HUES64 (cell line): ENCODE data around the gene ITGB5.

Experiments
- H3K27ac ChIP-seq: 2 replicates; pipeline ENCODE4 v1.7.0; 2013; ENCODE audit warnings: low read depth, low read length, inconsistent platforms
- H3K27me3 ChIP-seq: 2 replicates; pipeline ENCODE4 v1.6.1; 2013; ENCODE audit warnings: mild to moderate bottlenecking, low read length; ENCODE audit not compliant: insufficient read depth
- H3K36me3 ChIP-seq: 2 replicates; pipeline ENCODE4 v1.6.1; 2013; ENCODE audit warnings: mild to moderate bottlenecking, low read length; ENCODE audit not compliant: insufficient read depth
- H3K4me1 ChIP-seq: 2 replicates; pipeline ENCODE4 v1.6.1; 2013; ENCODE audit warnings: mild to moderate bottlenecking, low read length, moderate library complexity; ENCODE audit not compliant: insufficient read depth
- H3K4me3 ChIP-seq: 2 replicates; pipeline ENCODE4 v1.5.1; 2013; ENCODE audit warnings: mild to moderate bottlenecking, low read length, moderate library complexity
- H3K9ac ChIP-seq: 2 replicates; pipeline ENCODE4 v1.6.1; 2013; ENCODE audit warnings: mild to moderate bottlenecking, low read depth, low read length
- H3K9me3 ChIP-seq: 2 replicates; pipeline ENCODE4 v1.6.1; 2013; ENCODE audit warnings: low read depth, low read length; ENCODE audit not compliant: insufficient read depth
- WGBS: fragments of 150-250, 120-280 bp; methylation state at CpG from one replicate; pipeline ENCODE4 v1.1.7; 2013; ENCODE audit warnings: missing lambda C conversion rate; 5-methylcytosine and 5-hydroxymethylcytosine counted together

The ITGB5 gene

DNA sequence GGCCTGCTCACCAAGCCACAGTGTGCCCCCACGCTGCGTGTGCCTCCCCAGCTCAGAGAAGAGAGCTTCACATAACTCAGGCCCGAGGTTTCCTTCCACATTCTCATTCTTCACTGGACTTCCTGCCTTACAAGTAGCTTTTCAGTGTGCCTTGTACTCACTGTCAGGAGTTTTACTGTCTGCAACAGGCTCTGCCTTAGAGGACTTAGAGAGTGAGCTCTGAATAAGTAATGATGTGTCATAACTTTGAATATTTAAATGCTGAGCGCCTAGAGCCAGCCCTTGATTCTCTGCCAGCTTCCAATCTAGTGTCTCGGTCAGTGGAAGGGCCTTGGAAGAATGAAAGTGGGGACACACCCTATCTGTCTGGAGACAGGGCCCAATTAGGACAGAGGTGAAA lies 41.8 kb downstream of the ITGB5 start:
- H3K27ac ChIP-seq = no peak overlapping the region
- no peaks in the 10 kb centered on the region for H3K4me1 ChIP-seq
- no peaks in the 10 kb centered on the region for H3K9me3 ChIP-seq
- H3K4me3 ChIP-seq = no peak overlapping the region
- 87% methylated on average over 5 of the region's 5 CpGs for WGBS
- no peaks in the 10 kb centered on the region for H3K27me3 ChIP-seq
- H3K36me3 ChIP-seq = peaks cover 70% of the 10 kb centered on the region
- H3K9ac ChIP-seq = no peak overlapping the region

DNA sequence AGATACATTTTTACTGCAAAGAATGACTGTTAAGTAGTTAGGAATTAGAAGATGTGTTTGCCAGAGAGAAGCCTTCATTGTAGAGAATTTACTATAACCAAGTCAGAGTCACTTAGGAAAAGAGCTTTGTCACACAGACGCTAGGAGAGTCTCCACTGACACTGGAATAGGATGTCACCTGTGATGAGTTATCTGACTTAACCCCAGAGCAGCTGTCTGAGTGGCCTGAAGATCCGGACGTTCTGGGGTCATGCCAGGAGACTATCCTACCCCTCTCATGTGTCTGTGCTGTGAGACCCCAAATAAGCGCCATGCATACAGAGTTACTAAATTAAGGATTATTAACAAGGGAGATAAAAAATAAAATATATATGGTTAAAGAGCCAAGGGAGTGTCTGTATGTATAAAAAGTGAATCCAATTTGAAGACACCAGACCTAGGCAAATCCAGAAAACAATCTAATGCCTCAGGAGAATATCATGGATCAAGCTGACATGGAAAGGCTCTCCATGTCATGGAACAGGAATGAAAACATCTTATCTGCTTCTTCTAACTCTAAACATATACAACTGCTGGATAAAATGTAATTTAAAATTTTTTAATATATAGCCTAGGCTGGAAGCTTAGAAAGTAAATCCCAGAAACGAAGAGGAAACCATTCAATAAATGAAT lies 43.5 kb downstream of the ITGB5 start:
- Histone ChIP-seq H3K9ac (no peak overlapping the region), H3K36me3 (peaks cover 82% of the 10 kb centered on the region), H3K27ac (no peak overlapping the region), H3K4me1 (no peaks in the 10 kb centered on the region), H3K27me3 (no peaks in the 10 kb centered on the region), H3K4me3 (no peak overlapping the region), H3K9me3 (no peaks in the 10 kb centered on the region)
- 87% methylated on average over 3 of the region's 5 CpGs for WGBS

DNA sequence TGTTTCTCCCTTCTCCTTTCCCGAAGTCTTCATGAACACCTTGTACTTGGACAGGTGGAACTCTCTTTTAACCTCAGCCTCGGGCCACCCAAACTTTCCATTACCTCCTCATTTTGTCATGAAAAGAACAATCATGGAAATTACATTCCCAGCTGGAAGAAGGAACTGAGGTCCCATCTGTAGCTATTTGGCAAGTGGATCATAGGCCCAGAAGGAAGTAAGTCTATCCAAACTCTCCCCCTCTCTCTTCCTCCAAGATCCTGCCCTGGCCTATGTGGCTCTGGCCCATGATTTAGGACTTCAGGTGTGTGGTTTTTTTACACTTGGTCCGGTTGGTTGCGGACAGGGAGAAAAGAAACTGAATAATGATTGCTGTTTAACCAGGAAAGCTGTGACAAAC lies 44.1 kb downstream of the ITGB5 start:
- no peak overlapping the region for H3K27ac ChIP-seq
- WGBS = 94% methylated on average over 4 of the region's 4 CpGs

DNA sequence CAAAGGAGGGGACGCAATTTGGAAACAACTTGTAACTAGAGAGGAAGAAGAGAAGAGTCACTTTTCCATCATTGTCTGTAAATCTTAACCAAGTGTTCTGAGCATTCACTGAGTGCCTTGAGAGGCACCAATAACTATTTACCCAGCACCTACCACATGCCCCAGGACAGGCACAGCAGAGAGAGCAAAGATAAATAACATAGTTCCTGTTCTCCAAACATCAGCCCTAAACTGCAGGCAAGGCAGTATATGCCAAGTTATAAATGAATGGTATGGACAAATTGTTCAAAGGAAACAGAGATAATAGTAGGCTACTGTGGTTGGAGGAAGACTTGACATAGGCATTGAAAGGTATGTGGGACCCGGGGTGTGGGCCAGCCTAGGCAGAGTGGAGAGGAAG lies 45.6 kb downstream of the ITGB5 start:
- no peak overlapping the region for H3K27ac ChIP-seq
- H3K9me3 ChIP-seq = no peaks in the 10 kb centered on the region
- no peak overlapping the region for H3K9ac ChIP-seq
- no peak overlapping the region for H3K4me3 ChIP-seq
- H3K27me3 ChIP-seq = no peaks in the 10 kb centered on the region
- H3K36me3 ChIP-seq = peaks cover 74% of the 10 kb centered on the region
- peaks cover 13% of the 10 kb centered on the region; the same call in 1 of the 2 replicates for H3K4me1 ChIP-seq
- 95% methylated on average over 2 of the region's 2 CpGs for WGBS

More for the DNA sequence above, 44.1 kb downstream of the ITGB5 start:
- Histone ChIP-seq H3K9me3 (no peaks in the 10 kb centered on the region), H3K4me3 (no peak overlapping the region), H3K9ac (no peak overlapping the region), H3K4me1 (peaks cover 2% of the 10 kb centered on the region; the same call in 1 of the 2 replicates), H3K27me3 (no peaks in the 10 kb centered on the region), H3K36me3 (peaks cover 81% of the 10 kb centered on the region)

DNA sequence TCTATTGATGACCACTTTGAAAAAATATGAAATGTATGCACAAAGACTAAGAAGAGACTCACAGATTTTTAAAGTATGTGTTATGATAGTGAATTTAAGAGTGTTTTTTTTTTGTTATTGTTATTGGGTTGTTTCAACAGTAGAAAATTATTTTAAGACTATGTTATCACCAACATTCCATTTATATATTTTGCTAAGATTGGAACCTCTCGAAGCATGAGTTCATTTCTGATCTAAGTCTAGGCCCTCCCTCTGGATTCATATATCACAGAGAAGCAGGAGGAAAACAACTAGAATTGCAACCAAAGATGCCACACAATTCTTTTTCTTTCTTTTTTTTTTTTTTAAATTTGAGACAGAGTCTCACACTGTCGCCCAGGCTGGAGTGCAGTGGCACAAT lies 46.8 kb downstream of the ITGB5 start:
- Histone ChIP-seq H3K36me3 (peaks cover 64% of the 10 kb centered on the region), H3K27ac (no peak overlapping the region), H3K9me3 (no peaks in the 10 kb centered on the region), H3K9ac (no peak overlapping the region), H3K27me3 (no peaks in the 10 kb centered on the region), H3K4me1 (peaks cover 25% of the 10 kb centered on the region), H3K4me3 (no peak overlapping the region)
- WGBS = 95% methylated on average over 2 of the region's 2 CpGs

DNA sequence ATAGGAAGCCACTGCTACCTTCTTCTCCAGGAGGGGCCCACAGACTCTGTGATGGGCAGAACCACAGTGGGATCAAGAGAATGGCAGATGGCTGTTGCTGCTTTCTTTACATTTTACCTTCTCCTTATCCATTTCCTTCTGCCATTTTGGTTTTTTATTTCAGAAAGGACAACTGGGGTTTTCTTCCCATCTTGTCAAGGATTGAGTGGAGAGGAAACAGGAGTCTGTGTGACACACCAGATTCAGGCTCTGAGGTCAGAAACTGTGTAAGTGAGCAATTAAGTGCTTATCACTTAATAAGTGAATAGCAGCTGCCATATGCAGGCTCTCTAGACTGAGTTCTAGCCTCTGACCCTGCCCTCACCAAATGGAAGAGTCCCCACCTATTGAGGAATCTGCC lies 47.3 kb downstream of the ITGB5 start:
- peaks cover 62% of the 10 kb centered on the region for H3K36me3 ChIP-seq
- no peak overlapping the region for H3K27ac ChIP-seq
- no peaks in the 10 kb centered on the region for H3K27me3 ChIP-seq
- no peak overlapping the region for H3K4me3 ChIP-seq
- H3K9ac ChIP-seq = no peak overlapping the region
- no peaks in the 10 kb centered on the region for H3K9me3 ChIP-seq
- peaks cover 29% of the 10 kb centered on the region for H3K4me1 ChIP-seq

DNA sequence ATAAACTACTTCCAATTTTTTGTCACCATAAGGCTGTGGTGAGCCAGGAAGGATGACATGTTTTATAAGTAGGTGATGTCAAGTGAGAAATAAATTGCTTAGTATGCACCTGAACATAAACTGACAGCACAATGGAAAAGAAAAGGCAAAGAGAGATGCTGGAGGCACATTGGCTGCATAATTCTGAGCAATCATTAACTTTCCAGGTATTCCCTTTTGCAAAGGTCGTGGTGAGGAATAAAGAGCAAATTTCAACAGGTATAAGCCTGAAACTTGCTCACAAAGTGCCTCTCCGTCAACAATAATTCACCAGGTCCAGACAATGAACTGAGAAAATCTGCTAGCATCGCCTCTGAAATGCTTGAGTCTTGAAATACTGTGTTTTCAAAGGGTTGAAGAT lies 48.2 kb downstream of the ITGB5 start:
- no peaks in the 10 kb centered on the region for H3K27me3 ChIP-seq
- H3K9ac ChIP-seq = no peak overlapping the region
- H3K9me3 ChIP-seq = no peaks in the 10 kb centered on the region
- WGBS = 94% methylated on average over 3 of the region's 3 CpGs
- no peak overlapping the region for H3K4me3 ChIP-seq
- peaks cover 64% of the 10 kb centered on the region for H3K36me3 ChIP-seq
- no peak overlapping the region for H3K27ac ChIP-seq
- H3K4me1 ChIP-seq = peaks cover 33% of the 10 kb centered on the region

DNA sequence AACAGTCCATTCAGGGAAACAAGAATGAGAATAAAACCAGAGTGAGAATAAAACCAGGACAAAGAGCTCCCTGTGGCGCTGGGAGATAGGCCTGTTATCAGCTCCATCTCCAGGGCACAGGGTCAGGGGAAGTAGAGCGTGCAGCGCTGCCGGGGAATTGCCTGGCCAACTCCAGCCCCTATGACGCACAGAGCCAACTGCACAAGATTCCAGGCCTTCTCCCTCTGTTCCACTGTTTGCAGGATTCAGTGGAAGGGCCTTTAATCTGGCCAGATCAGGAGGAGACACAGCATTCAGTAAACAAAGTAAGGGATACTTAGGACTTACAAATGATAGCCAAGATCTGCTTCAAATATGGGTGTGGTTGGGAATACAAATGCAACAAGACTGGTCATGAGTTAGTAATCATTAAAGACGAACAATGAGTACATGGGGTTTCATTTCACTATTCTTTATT lies 49.4 kb downstream of the ITGB5 start:
- Histone ChIP-seq H3K9ac (no peak overlapping the region), H3K4me1 (peaks cover 33% of the 10 kb centered on the region), H3K27ac (no peak overlapping the region), H3K27me3 (no peaks in the 10 kb centered on the region), H3K36me3 (peaks cover 65% of the 10 kb centered on the region), H3K4me3 (no peak overlapping the region), H3K9me3 (no peaks in the 10 kb centered on the region)
- 80% methylated on average over 5 of the region's 6 CpGs for WGBS

DNA sequence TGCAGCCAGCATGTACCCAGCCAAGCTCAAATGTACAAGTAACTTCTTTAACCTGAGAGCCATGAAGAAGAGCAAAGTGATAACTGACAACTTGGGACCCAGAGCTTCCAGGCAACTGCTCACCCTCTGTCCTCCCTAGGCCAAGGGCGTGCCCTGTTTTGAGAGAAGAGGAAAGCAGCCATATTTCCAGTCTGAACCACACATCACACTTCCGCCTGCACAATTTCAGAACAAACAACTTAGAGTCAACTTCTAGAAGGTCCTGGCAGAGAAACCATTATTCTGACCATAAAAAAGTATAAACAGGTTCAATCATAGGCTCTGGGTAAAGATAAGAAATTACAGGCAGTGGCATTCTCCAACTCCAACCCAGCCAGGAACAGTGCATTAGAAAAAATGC lies 50.1 kb downstream of the ITGB5 start:
- 94% methylated on average over 2 of the region's 2 CpGs for WGBS
- no peak overlapping the region for H3K27ac ChIP-seq
- no peak overlapping the region for H3K9ac ChIP-seq
- peaks cover 65% of the 10 kb centered on the region for H3K36me3 ChIP-seq
- H3K4me1 ChIP-seq = peaks cover 33% of the 10 kb centered on the region
- no peaks in the 10 kb centered on the region for H3K9me3 ChIP-seq
- H3K4me3 ChIP-seq = no peak overlapping the region
- H3K27me3 ChIP-seq = no peaks in the 10 kb centered on the region

DNA sequence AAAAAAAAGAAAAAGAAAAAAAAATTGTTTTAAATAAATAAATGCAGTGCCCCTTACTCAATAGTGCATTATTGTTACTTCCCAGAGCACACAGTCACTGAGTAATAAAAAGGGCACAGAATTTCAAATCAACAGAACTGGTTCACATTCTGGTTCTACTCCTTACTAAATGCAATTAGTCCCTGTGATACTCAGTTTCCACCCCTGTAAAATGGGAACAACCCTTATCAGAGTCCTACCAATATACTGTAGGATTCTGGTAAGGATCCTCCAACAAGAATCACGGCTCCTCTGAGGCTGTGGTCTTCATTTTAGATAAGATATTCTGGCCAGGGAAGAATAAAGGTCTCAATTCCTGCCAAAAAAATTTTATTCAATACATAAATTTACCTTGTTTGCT lies 50.7 kb downstream of the ITGB5 start:
- Histone ChIP-seq H3K9ac (no peak overlapping the region), H3K4me1 (peaks cover 33% of the 10 kb centered on the region), H3K4me3 (no peak overlapping the region), H3K36me3 (peaks cover 65% of the 10 kb centered on the region), H3K27ac (no peak overlapping the region), H3K27me3 (no peaks in the 10 kb centered on the region), H3K9me3 (no peaks in the 10 kb centered on the region)
- no CpG with 5 or more reads among the region's 1 CpG for WGBS

DNA sequence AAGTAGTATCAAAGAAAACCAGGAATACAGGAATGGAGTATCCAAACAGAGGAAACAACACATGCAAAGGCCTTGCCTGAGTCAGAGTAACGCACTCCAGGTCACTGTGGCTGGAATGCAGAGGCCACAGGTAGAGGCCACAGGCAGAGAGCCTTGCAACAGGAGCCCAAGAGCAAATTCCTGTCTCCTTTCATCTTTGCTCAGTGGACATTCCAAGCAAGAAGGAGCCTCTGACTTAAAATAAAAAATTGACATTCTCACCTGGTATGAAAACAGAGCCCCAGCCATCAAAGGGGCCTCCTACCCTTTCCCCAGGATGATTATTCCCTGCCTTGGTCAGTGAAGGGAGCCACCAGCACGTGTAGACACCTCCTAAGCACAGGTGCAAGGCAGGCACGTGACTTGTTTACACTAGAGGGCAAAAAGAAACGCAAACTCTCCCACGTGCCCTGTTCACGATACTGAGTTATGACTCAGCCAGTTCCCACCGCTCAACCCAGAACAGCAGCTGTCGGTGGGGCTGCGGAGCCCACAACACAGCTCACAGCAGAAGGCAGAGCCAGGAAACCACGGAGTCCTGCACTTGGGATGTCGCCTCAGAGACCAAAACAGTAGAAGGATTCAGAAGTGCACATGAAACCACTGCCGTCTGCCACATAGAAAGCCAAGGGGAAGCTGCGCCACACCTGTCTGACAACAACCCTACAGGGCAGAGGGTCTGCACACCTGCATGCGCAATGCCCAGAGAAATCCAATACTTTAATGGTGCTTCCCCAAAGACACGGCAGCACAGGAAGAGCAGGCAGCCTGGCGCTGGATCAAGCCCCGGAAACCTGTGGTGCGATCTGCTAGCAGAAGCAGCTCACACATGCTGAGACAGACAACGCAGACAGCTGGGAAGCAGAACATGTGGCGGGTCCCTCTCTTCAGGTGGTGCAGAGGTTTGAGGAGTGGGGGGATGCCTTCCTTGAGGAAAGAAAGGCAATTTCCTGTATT lies 52.1 kb downstream of the ITGB5 start:
- H3K9ac ChIP-seq = peak overlapping the region; percentile 7
- H3K4me3 ChIP-seq = no peak overlapping the region; the same call in 1 of the 2 replicates
- H3K36me3 ChIP-seq = peaks cover 66% of the 10 kb centered on the region
- H3K9me3 ChIP-seq = no peaks in the 10 kb centered on the region
- no peaks in the 10 kb centered on the region for H3K27me3 ChIP-seq
- H3K4me1 ChIP-seq = peaks cover 33% of the 10 kb centered on the region
- 46% methylated on average over 20 of the region's 20 CpGs for WGBS
- peak overlapping the region; percentile 68 for H3K27ac ChIP-seq
